ENCODE data around the gene CCDC15.
A peak's percentile ranks its signal among the peaks of the same experiment; 100 is the strongest.

Gene CCDC15

DNA sequence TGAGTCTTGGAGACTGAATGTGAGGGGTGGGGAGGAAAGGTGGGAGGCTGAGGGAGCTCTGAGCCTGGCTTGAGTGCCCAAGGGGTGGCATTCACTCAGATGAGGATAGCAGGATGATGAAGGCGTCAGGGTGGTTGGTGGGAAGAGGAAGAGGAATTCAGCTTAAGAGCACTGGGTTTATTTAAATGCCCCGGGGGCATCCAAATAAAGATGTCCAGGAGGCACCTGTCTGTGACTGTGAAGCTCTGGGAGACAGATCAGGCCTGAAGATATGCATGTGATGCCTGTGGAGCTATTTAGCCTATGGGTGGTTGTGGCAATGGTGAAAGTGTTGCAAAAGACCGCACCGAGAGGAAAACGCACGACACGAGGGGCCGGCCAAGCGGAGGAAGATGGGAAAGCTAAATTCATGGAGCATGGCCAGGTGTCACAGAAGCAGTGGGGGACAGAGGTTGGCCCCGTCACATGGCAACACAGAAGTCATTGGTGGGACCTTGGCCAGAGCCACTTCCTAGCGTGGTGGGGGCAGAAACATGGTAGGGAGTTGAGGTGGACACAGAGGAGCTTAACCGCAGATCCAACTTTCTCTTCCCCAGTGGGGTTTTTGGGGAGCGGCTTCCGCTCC, 124.6 kb downstream of the CCDC15 start:
- H3K9me3 ChIP-seq, result no peaks in the 10 kb centered on the region
- H3K36me3 ChIP-seq, result no peaks in the 10 kb centered on the region
- H3K27me3 ChIP-seq, result no peaks in the 10 kb centered on the region
- H3K9ac ChIP-seq, result no peak overlapping the region
- peaks cover 32% of the 10 kb centered on the region for H3K4me1 ChIP-seq
- no peaks in the 10 kb centered on the region for H4K20me1 ChIP-seq
- H3K4me3 ChIP-seq, result no peak overlapping the region
- H3K4me2 ChIP-seq, result peak overlapping the region; percentile 40
- no peak for TF ChIP-seq Cebpa-rat (IDR thresholded peaks at IDR 0.05)
- no peak overlapping the region for H3K27ac ChIP-seq

DNA sequence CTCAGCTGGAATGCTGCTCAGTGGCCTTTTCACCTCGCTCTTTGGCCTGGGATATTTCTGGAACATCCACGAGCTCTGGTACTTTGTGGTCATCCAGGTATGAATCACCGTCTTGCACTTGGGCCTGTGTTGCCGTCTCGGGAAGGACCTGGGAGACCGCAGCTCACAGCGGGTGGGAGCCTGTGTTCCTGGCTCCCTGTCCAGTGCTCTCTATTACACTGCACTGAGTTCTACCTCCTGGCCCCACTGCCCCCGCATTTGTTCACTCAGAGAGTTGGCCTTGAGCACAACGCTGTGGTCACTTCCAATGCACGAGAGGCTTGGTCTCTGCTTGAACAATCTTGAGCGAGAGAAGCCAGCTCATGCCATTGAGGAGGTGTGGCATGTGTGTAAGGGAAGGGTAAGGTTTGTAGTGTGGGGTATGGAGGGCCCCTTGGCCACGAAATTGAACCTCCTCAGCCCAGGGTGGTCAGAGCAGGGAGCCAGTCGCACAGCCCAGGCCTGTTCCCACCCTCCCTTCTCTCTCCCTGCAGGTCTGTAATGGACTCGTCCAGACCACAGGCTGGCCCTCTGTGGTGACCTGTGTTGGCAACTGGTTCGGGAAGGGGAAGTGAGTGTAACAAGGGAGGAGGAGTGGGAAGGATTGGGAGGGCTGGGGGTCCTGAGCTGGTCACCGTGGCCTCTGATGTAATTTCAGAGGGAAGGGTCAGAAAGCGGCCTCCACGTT, 125.3 kb downstream of the CCDC15 start:
- Histone ChIP-seq H3K27ac (no peak overlapping the region), H3K9ac (no peak overlapping the region), H3K4me2 (no peak overlapping the region; the same call in 1 of the 2 replicates), H3K27me3 (no peaks in the 10 kb centered on the region), H3K4me3 (no peak overlapping the region), H3K9me3 (no peaks in the 10 kb centered on the region), H4K20me1 (no peaks in the 10 kb centered on the region), H3K4me1 (peaks cover 26% of the 10 kb centered on the region), H3K36me3 (no peaks in the 10 kb centered on the region)
- TF ChIP-seq Cebpa-rat (IDR thresholded peaks at IDR 0.05), result no peak

DNA sequence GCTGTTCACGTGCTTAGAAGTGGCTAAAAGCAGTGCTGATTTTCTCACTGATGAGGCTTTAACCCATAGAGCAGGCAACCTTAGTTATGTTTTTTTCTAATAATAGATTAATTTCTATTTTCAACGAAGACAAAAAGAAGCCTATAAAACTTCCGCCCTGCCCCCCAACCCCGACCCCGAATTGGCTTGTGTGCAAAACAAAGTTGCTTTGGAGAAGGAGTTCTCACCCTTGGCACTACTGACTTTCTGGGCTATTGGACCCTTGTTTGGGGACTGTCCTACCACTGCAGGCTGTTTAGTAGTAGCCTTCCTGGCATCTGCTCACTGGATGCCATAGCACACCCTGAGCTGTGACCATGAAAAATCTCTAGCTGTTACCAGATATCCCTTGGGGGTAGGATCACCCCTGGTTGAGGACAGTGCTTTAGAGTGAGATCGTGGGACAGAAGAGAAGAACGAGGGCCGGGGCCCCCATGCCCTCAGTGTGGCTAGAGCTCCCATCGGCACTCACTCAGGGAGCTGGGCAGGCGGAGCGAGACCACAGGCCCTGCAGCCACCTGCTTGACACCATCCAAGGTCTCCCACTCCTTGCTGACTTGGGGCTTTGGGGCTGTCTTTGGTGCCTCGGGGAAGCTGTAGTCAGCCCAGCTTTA, 126.0 kb downstream of the CCDC15 start:
- H3K27me3 ChIP-seq, result no peaks in the 10 kb centered on the region
- H3K4me2 ChIP-seq, result no peak overlapping the region
- H3K36me3 ChIP-seq, result no peaks in the 10 kb centered on the region
- H3K27ac ChIP-seq, result no peak overlapping the region
- peaks cover 19% of the 10 kb centered on the region for H3K4me1 ChIP-seq
- TF ChIP-seq Cebpa-rat (IDR thresholded peaks at IDR 0.05), result no peak
- no peak overlapping the region for H3K9ac ChIP-seq
- H3K4me3 ChIP-seq, result no peak overlapping the region
- H4K20me1 ChIP-seq, result no peaks in the 10 kb centered on the region
- no peaks in the 10 kb centered on the region for H3K9me3 ChIP-seq

DNA sequence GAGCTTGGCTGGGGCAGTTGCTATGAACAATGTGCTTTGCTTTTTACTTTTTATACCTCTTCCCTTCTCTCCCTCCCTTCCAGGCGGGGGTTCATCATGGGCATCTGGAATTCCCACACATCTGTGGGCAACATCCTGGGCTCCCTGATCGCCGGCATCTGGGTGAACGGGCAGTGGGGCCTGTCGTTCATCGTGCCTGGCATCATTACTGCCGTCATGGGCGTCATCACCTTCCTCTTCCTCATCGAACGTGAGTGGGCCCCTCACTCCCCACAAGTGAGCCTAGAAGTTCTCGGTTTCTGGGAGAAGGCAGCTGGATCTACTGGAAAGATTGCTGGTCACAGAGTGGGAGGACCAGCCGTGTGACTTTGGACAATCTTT, 126.5 kb downstream of the CCDC15 start:
- H3K4me3 ChIP-seq, result no peak overlapping the region

DNA sequence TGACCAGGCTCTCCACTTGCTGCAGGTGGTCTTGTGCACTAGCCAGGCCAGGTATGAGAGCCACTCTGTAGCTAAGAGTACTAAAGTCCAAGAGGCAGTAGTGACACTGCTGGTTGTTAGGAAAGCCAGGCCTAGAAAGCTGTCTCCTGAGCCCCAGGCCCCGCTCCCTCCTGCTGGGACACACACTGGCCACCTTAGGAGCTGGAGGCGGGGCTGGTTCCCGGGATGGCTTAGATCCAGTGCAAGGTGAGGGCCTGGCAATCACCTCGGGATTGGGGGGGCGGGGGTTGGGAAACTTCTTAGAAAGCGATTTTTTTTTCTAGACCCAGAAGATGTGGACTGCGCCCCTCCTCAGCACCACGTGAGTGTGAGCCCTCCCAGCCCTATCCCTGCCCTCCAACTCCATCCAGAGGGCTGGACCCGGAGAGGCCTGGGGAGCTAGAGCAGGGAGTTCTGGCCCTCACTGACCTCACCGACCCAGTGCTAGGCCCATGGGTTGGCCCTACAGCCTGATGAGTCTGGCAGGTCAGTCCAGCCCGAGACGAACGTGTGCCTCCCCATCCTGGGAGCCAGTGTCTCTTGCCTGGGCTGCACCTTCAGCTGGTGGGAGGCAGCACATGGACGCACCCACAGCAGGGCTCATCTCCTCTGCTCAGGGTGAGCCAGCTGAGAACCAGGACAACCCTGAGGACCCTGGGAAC, 127.2 kb downstream of the CCDC15 start:
- Histone ChIP-seq H3K27me3 (no peaks in the 10 kb centered on the region), H4K20me1 (no peaks in the 10 kb centered on the region), H3K4me2 (no peak overlapping the region), H3K9ac (no peak overlapping the region), H3K9me3 (no peaks in the 10 kb centered on the region), H3K4me1 (peaks cover 15% of the 10 kb centered on the region), H3K36me3 (no peaks in the 10 kb centered on the region), H3K27ac (no peak overlapping the region), H3K4me3 (no peak overlapping the region)
- TF ChIP-seq Cebpa-rat (IDR thresholded peaks at IDR 0.05), result no peak

More for the DNA sequence above, 126.5 kb downstream of the CCDC15 start:
- TF ChIP-seq Cebpa-rat (IDR thresholded peaks at IDR 0.05), result no peak
- peaks cover 14% of the 10 kb centered on the region for H3K4me1 ChIP-seq
- H3K27ac ChIP-seq, result no peak overlapping the region
- no peaks in the 10 kb centered on the region for H3K36me3 ChIP-seq
- no peak overlapping the region for H3K9ac ChIP-seq
- no peaks in the 10 kb centered on the region for H3K9me3 ChIP-seq
- no peak overlapping the region for H3K4me2 ChIP-seq
- no peaks in the 10 kb centered on the region for H4K20me1 ChIP-seq
- no peaks in the 10 kb centered on the region for H3K27me3 ChIP-seq

DNA sequence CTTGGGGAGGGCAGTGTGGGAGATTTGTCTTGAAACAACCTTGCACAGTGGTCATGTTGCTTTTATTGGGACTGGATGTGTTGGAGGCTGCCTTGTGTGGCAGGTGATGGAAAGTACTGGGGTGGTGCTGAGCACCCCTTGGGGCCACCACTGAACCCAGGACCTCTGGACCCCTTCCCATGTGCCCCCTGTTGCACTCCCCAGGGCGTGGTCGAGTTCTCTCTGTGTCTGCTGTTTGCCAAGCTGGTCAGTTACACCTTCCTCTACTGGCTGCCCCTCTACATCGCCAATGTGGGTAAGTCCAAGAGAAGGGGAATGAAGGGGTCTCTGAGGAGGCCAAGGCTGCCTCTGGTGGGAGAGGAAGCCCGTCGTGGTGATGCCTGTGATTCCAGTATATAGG, 128.0 kb downstream of the CCDC15 start:
- H3K36me3 ChIP-seq, result no peaks in the 10 kb centered on the region
- H3K9ac ChIP-seq, result no peak overlapping the region
- H3K27ac ChIP-seq, result no peak overlapping the region
- peaks cover 23% of the 10 kb centered on the region for H3K4me1 ChIP-seq
- no peaks in the 10 kb centered on the region for H4K20me1 ChIP-seq
- no peaks in the 10 kb centered on the region for H3K9me3 ChIP-seq
- H3K27me3 ChIP-seq, result no peaks in the 10 kb centered on the region
- H3K4me3 ChIP-seq, result no peak overlapping the region
- no peak for TF ChIP-seq Cebpa-rat (IDR thresholded peaks at IDR 0.05)
- H3K4me2 ChIP-seq, result no peak overlapping the region

DNA sequence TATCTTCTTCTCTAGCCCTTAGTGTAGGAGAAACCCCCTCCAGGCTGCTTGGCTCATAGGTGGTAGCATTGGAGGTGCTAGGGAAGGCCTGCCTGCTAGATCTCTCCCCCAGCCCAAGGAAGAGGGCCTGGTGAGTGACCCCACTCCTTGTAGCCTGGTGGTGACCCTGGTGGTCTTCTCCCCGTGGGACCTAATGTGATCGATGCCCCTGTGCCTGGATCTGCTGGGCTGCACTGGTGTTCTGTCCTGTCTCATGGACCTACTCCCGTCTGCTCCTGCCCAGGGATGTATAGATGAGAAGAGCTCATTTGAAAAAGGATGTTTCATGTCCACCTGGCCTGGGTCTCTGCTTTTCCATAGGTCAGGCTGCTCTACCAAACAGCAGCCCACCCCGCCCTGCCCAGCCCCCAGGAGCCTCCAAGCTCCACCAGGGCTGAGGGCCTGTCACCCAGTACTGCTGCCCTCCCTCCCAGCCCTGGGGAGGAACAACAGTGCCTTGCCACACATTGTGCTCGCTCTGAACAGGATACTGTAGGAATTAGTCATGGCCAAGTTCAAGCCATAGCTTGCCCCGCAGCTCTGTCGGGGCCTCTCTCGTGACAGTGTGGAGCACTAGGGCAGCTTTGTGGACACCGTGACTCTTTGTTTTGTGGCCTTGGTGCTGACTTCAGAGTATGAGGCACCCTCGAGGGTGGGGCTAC, 128.8 kb downstream of the CCDC15 start:
- Histone ChIP-seq H4K20me1 (no peaks in the 10 kb centered on the region), H3K9ac (no peak overlapping the region), H3K4me1 (peaks cover 23% of the 10 kb centered on the region), H3K27ac (no peak overlapping the region), H3K4me2 (no peak overlapping the region), H3K9me3 (no peaks in the 10 kb centered on the region), H3K4me3 (no peak overlapping the region), H3K36me3 (no peaks in the 10 kb centered on the region), H3K27me3 (no peaks in the 10 kb centered on the region)
- no peak for TF ChIP-seq Cebpa-rat (IDR thresholded peaks at IDR 0.05)

DNA sequence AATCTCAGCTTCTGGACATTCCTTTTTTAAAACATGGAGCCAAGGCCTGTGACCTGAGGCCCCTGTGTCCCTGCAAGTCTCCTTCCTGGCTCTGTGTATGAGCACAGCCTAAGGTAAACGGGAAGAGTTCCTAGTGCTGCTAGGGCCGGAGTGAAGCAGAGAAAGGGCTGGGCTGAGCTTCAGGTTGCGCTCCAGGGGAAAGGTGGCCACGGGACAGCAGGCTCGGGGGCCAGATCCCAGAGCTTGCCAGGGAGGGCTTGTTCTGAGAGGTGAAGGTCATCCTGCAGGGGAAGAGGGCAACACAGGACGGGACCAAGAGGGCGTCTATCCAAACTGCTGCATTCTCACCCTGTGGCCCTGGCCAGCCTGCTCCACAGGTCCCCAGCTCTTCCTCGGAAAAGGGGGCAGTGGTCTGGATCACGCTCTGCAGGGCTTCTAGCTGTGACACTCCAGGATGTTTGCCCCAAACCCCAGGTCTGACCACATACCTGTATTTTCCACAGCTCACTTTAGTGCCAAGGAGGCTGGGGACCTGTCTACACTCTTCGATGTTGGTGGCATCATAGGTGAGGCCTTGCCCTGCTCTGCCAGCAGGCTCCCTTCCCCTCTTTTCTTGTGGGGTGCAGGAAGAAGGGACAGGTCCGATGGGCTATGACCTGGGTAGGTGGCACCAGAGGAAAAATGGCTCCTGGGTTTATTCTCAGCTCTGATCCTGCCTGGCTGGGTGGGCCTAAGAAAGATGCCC, 129.5 kb downstream of the CCDC15 start:
- TF ChIP-seq Cebpa-rat (IDR thresholded peaks at IDR 0.05), result no peak
- no peaks in the 10 kb centered on the region for H3K27me3 ChIP-seq
- H3K4me1 ChIP-seq, result peaks cover 17% of the 10 kb centered on the region
- no peaks in the 10 kb centered on the region for H4K20me1 ChIP-seq
- no peaks in the 10 kb centered on the region for H3K9me3 ChIP-seq
- no peak overlapping the region for H3K4me2 ChIP-seq
- H3K9ac ChIP-seq, result no peak overlapping the region
- no peaks in the 10 kb centered on the region for H3K36me3 ChIP-seq
- H3K4me3 ChIP-seq, result no peak overlapping the region
- no peak overlapping the region for H3K27ac ChIP-seq

DNA sequence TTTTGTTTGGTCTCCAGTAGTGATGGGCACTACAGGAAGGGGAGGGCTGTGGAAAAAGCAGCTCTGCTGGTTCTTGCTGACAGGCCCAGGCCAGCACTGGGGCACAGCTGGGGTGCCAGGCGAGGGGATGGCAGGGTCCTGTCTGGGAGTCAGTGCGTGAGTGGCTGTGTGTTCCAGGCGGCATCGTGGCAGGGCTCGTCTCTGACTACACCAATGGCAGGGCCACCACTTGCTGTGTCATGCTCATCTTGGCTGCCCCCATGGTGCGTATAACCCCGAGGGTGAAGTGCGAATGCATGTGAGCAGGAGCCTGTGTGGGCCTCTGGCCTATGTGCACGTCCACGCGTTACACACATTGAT, 130.0 kb downstream of the CCDC15 start:
- Histone ChIP-seq H3K4me2 (no peak overlapping the region), H4K20me1 (no peaks in the 10 kb centered on the region), H3K27ac (no peak overlapping the region), H3K36me3 (no peaks in the 10 kb centered on the region), H3K9me3 (no peaks in the 10 kb centered on the region), H3K4me3 (no peak overlapping the region), H3K27me3 (no peaks in the 10 kb centered on the region), H3K4me1 (peaks cover 12% of the 10 kb centered on the region; the same call in 1 of the 2 replicates), H3K9ac (no peak overlapping the region)
- TF ChIP-seq Cebpa-rat (IDR thresholded peaks at IDR 0.05), result no peak

All from BLaER1 (cell line).